CD4-positive, alpha-beta memory T cell (primary cell): ENCODE data around the gene DLGAP1. TPM values are rescaled to one million over a fixed set of nuclear protein-coding genes. Genes with fewer than 3 reads are reported as not detected.

Experiments used
- CTCF ChIA-PET: fragments of 350-600 bp; sonication (Branson Sonifier 250); formaldehyde crosslinking; loops from one replicate; lab custom pipeline; 2021; ENCODE audit warnings: inconsistent platforms; ENCODE audit not compliant: partially characterized antibody; lab: Charles Lee
- POLR2A ChIA-PET: fragments of 350-600 bp; sonication (Branson Sonifier 250); formaldehyde crosslinking; loops from one replicate; lab custom pipeline; 2021; ENCODE audit not compliant: partially characterized antibody; lab: Charles Lee
- DNase-seq, 5 donors: peaks; one replicate each; pipeline versions ENCODE4 v3.0.0 to v3.0.0-alpha.2; 2020 to 2022; ENCODE audit warnings: mixed read lengths in 1 of 5
- H3K27ac ChIP-seq: one replicate; pipeline ENCODE4 v1.7.0; 2013; ENCODE audit warnings: low read depth, low read length
- H3K27me3 ChIP-seq: 2 replicates; pipeline ENCODE4 v1.7.0; 2013; ENCODE audit warnings: mild to moderate bottlenecking, low read length, moderate library complexity; ENCODE audit not compliant: insufficient read depth
- H3K36me3 ChIP-seq: 2 replicates; pipeline ENCODE4 v1.7.0; 2013; ENCODE audit warnings: mild to moderate bottlenecking, low read length, moderate library complexity; ENCODE audit not compliant: insufficient read depth
- H3K4me1 ChIP-seq: 2 replicates; pipeline ENCODE4 v1.7.0; 2013; ENCODE audit warnings: mild to moderate bottlenecking, low read length, moderate library complexity; ENCODE audit not compliant: insufficient read depth
- H3K4me3 ChIP-seq, 2 donors: one replicate each; pipeline ENCODE4 v1.7.0; 2013; ENCODE audit warnings: low read length in 2 of 2, mild to moderate bottlenecking in 1 of 2
- H3K9me3 ChIP-seq, 2 donors: one replicate each; pipeline ENCODE4 v1.7.0; 2013; ENCODE audit warnings: low read length in 2 of 2, control low read depth in 1 of 2; ENCODE audit not compliant: control insufficient read depth in 1 of 2
- H3K27ac Mint-ChIP-seq, 7 donors: one replicate each; pipeline ENCODE4 v1.8.0; 2020 to 2021; ENCODE audit warnings: mixed read lengths in 7 of 7, mild to moderate bottlenecking in 6 of 7, inconsistent platforms in 3 of 7, moderate library complexity in 3 of 7
- H3K27me3 Mint-ChIP-seq, 2 donors: one replicate each; pipeline ENCODE4 v1.8.0; 2020 to 2021; ENCODE audit warnings: mixed read lengths in 2 of 2
- H3K36me3 Mint-ChIP-seq, 2 donors: one replicate each; pipeline ENCODE4 v1.8.0; 2020 to 2021; ENCODE audit warnings: mixed read lengths in 2 of 2, inconsistent platforms in 1 of 2, mild to moderate bottlenecking in 1 of 2
- H3K4me1 Mint-ChIP-seq, 4 donors: one replicate each; pipeline ENCODE4 v1.8.0; 2020 to 2021; ENCODE audit warnings: mixed read lengths in 4 of 4, mild to moderate bottlenecking in 1 of 4
- H3K4me3 Mint-ChIP-seq, 8 donors: one replicate each; pipeline ENCODE4 v1.8.0; 2020 to 2021; ENCODE audit warnings: mixed read lengths in 8 of 8, mild to moderate bottlenecking in 7 of 8, moderate library complexity in 6 of 8, inconsistent platforms in 3 of 8
- H3K9me3 Mint-ChIP-seq, 8 donors: one replicate each; pipeline ENCODE4 v1.8.0; 2020 to 2021; ENCODE audit warnings: mixed read lengths in 8 of 8, mild to moderate bottlenecking in 5 of 8, inconsistent platforms in 3 of 8, moderate library complexity in 1 of 8
- intact Hi-C: fragments of 100-400 bp; cut with micrococcal nuclease; formaldehyde crosslinking; loops from one replicate; pipeline ENCODE4 v1.15.1; 2023
- polyA plus RNA-seq, 2 donors: library from polyadenylated mRNA; unstranded; fragments of 300-500 nt; fragmentation: Illumina TruSeq; gene quantifications; one replicate each; pipeline ENCODE4 v1.2.3, GENCODE V29; 2021
- total RNA-seq, 2 experiments: library from RNA; stranded (reverse); gene quantifications; one replicate each; pipeline ENCODE4 v1.2.3, GENCODE V29; 2021

DLGAP1 gene
- total and polyA plus RNA-seq, 4 experiments from 2014 or later, result 0.17 to 0.71 (median 0.45) TPM

DNA sequence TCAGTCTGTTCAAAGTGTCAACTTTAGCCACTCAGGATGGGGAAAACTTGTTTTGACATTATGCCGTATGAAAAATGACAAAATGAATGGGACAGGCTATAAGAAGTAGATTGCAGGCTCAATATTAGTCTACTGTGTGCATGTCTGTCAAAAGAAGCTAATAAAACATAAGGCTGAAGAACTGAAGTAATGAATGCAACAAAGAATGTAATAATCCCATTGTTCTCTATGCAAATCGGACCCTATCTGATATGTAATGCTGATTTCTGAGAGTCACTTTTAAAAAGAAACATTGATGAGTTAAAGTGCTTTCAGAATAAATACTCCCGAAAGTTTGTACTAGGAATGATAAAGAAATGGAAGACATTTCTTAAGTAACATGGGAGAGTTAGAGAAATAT, 172.2 kb downstream of the DLGAP1 start:
- Mint-ChIP-seq H3K4me3 (no peak overlapping the region), H3K9me3 (peaks cover 0 to 11% (median 3%) of the 10 kb centered on the region in 8 donors), H3K27me3 (no peaks in the 10 kb centered on the region), H3K4me1 (no peaks in the 10 kb centered on the region), H3K27ac (no peak overlapping the region), H3K36me3 (no peaks in the 10 kb centered on the region)
- H3K4me1 ChIP-seq, result no peaks in the 10 kb centered on the region
- intact Hi-C loops, result no loop called here
- DNase-seq, result no peak
- POLR2A ChIA-PET, result no interaction called here
- CTCF ChIA-PET, result no interaction called here
- no peak overlapping the region for H3K27ac ChIP-seq
- H3K36me3 ChIP-seq, result no peaks in the 10 kb centered on the region
- no peaks in the 10 kb centered on the region for H3K9me3 ChIP-seq
- no peak overlapping the region for H3K4me3 ChIP-seq
- H3K27me3 ChIP-seq, result no peaks in the 10 kb centered on the region

DNA sequence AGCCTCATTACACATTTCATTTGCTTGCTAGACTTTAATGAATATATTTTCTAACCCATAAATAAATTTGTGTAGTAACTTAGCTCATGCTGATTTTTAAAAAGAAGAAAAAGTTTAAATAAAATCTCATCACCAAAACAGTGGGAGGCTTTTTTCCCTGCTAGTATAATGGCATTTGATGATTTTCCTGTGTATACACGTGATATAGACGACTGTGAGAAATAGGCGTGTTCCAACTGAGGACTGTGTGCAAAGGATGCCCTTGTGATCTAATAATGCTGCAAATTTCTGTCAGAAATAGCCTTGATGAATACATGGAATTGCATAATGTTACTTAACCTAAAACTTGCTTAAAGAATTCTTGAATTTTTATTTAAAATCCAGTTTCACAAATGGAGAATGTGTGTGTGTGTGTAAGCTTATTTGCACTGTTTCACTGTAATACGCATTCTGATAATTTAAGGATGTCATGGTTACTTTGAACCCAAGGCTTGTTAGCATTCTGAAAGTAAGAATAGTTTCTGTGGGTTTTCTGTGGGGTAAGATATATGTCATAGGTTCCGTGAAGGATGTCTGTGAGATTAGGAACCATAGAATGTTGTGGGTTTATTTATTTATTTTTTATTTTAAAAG, 178.0 kb downstream of the DLGAP1 start:
- no peak overlapping the region for H3K27ac ChIP-seq
- ChIA-PET POLR2A (no interaction called here), CTCF (no interaction called here)
- H3K36me3 Mint-ChIP-seq, result no peaks in the 10 kb centered on the region
- no peaks in the 10 kb centered on the region for H3K9me3 ChIP-seq
- no peaks in the 10 kb centered on the region for H3K27me3 Mint-ChIP-seq
- no peak for DNase-seq
- H3K27ac Mint-ChIP-seq, result no peak overlapping the region
- no peaks in the 10 kb centered on the region for H3K36me3 ChIP-seq
- H3K27me3 ChIP-seq, result no peaks in the 10 kb centered on the region
- intact Hi-C loops, result no loop called here
- H3K4me3 ChIP-seq, result no peak overlapping the region
- H3K4me1 ChIP-seq, result no peaks in the 10 kb centered on the region
- H3K9me3 Mint-ChIP-seq, result peaks cover 0 to 6% (median 2%) of the 10 kb centered on the region in 8 donors
- H3K4me1 Mint-ChIP-seq, result no peaks in the 10 kb centered on the region
- H3K4me3 Mint-ChIP-seq, result no peak overlapping the region

DNA sequence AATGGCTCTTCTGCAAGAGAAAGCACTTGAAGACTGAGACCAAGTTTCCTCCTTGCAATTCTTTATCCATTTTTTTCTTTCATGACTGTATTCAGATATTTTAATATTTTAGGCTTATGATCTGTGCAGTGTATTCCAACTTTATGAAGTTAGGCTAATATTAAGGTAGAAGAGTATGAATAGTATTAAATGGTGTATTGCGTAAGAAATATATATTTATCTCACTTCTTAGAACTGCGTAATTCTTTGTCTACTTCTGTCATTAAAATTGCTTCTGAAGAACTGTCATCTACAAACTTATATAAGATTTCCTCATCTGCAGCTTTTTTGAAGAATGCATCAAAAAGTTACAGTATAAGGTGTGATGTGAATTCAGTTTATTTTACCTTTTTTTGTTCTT, 183.2 kb downstream of the DLGAP1 start:
- H3K4me3 ChIP-seq, result no peak overlapping the region
- no peaks in the 10 kb centered on the region for H3K9me3 ChIP-seq
- H3K27ac ChIP-seq, result no peak overlapping the region
- no peak overlapping the region for H3K4me3 Mint-ChIP-seq
- intact Hi-C loops, result no loop called here
- no peaks in the 10 kb centered on the region for H3K36me3 ChIP-seq
- H3K27me3 Mint-ChIP-seq, result no peaks in the 10 kb centered on the region
- ChIA-PET POLR2A (no interaction called here), CTCF (no interaction called here)
- H3K4me1 Mint-ChIP-seq, result no peaks in the 10 kb centered on the region
- H3K4me1 ChIP-seq, result no peaks in the 10 kb centered on the region
- H3K36me3 Mint-ChIP-seq, result no peaks in the 10 kb centered on the region
- H3K9me3 Mint-ChIP-seq, result peaks cover 0 to 6% (median 2%) of the 10 kb centered on the region in 8 donors
- H3K27me3 ChIP-seq, result no peaks in the 10 kb centered on the region
- no peak for DNase-seq
- H3K27ac Mint-ChIP-seq, result no peak overlapping the region

DNA sequence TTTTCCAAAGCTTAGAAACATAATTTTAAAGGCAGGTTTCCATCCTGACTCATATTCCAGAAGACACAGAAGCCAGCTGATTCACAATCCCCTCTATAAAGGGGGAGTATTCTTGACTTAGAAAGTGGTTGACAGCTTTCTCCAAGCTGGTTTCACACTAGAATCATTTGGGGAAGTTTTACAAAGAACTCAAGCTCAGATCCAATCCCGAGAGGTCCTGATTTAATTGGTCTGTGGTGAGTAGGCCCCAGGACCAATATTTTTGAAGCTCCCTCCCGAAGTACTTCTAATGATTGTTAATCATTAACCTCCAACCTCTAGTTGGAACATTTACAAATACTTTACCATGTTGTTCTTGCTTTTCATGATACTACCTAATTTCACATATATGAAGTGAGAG, 184.1 kb downstream of the DLGAP1 start:
- intact Hi-C loops, result no loop called here
- Histone ChIP-seq H3K36me3 (no peaks in the 10 kb centered on the region), H3K9me3 (no peaks in the 10 kb centered on the region), H3K4me1 (no peaks in the 10 kb centered on the region), H3K27me3 (no peaks in the 10 kb centered on the region), H3K27ac (no peak overlapping the region), H3K4me3 (no peak overlapping the region)
- Mint-ChIP-seq H3K4me3 (no peak overlapping the region), H3K4me1 (no peaks in the 10 kb centered on the region), H3K36me3 (no peaks in the 10 kb centered on the region), H3K9me3 (peaks cover 0 to 7% (median 3%) of the 10 kb centered on the region in 8 donors), H3K27ac (no peak overlapping the region), H3K27me3 (no peaks in the 10 kb centered on the region)
- no peak for DNase-seq
- ChIA-PET POLR2A (no interaction called here), CTCF (interaction anchor here (1.0 kb wide), 1 partner anchor 38 kb away, joined by 3 read pairs; no protein-coding TSS in a partner anchor)

DNA sequence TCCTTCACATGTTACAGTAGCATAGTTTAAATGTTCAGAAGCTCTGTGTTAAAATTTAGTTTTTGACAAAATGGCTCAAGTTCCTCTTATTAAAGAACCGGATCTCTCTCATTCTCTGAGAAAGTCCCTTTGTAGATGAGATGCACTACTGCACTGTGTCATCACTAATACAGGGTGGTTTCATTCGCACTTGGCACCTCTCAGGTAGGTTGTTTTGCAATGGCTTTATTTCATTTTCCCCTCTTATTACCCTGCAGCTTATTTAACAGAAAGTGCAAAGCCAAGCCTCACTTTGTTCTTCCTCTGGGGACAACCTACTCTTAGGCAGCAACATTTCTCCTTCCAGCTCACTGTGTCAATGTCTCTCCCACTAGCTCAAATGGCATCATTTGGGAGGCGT, 185.1 kb downstream of the DLGAP1 start:
- Mint-ChIP-seq H3K36me3 (no peaks in the 10 kb centered on the region), H3K27me3 (no peaks in the 10 kb centered on the region), H3K4me1 (no peaks in the 10 kb centered on the region), H3K4me3 (no peak overlapping the region), H3K9me3 (peaks cover 0 to 7% (median 2%) of the 10 kb centered on the region in 8 donors), H3K27ac (no peak overlapping the region)
- Histone ChIP-seq H3K9me3 (no peaks in the 10 kb centered on the region), H3K27me3 (no peaks in the 10 kb centered on the region), H3K4me1 (no peaks in the 10 kb centered on the region), H3K36me3 (no peaks in the 10 kb centered on the region), H3K27ac (no peak overlapping the region), H3K4me3 (no peak overlapping the region)
- CTCF ChIA-PET, result no interaction called here
- no peak for DNase-seq
- POLR2A ChIA-PET, result no interaction called here
- intact Hi-C loops, result no loop called here

DNA sequence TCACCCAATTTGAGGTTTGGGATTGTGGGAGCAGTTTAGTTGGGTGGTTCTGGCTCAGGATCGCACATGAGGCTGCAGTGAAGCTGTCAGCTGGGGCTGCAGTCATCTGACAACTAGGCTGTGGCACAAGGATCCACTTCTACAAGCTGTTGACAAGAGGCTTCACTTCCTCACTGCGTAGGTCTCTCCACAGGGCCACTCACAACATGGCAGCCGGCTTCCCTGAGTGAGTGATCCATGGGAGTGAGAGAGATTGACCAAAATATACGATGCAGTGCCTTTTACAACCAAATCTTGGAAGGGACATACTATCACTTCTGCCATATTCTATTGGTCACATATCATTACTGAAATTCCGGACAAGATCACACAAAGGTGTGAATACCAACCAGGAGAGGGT, 187.5 kb downstream of the DLGAP1 start:
- Histone ChIP-seq H3K4me3 (no peak overlapping the region), H3K9me3 (no peaks in the 10 kb centered on the region), H3K36me3 (no peaks in the 10 kb centered on the region), H3K4me1 (no peaks in the 10 kb centered on the region), H3K27ac (no peak overlapping the region), H3K27me3 (no peaks in the 10 kb centered on the region)
- POLR2A ChIA-PET, result no interaction called here
- Mint-ChIP-seq H3K9me3 (peaks cover 2 to 13% (median 3%) of the 10 kb centered on the region in 8 donors), H3K36me3 (no peaks in the 10 kb centered on the region), H3K27ac (no peak overlapping the region), H3K4me3 (no peak overlapping the region), H3K27me3 (no peaks in the 10 kb centered on the region), H3K4me1 (peaks cover 0 to 1% (median 0%) of the 10 kb centered on the region in 4 donors)
- intact Hi-C loops, result no loop called here
- DNase-seq, result no peak
- CTCF ChIA-PET, result no interaction called here

DNA sequence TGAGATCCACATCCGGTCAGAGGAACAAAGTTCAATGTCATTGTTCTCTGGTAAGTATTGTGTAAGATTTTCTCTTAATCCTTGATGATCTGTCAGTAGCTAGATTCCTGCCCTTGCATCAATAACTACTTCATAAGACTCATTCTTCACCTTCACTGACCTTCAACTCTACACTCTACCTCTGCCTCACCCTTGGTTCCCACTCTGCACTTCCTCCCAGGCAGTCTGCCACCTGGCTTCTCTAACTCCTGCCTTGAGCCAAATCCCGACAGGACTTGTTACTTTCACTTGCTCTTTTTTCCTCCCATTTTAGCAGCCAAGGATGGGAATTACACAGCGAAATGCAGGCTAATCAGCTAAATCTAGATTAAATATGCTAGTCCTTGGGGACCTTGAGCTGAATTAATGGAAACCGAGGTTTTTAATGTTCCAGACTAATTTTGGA, 190.7 kb downstream of the DLGAP1 start:
- H3K4me3 Mint-ChIP-seq, result no peak overlapping the region
- H3K36me3 ChIP-seq, result no peaks in the 10 kb centered on the region
- POLR2A ChIA-PET, result no interaction called here
- intact Hi-C loops, result no loop called here
- peaks cover 0 to 13% (median 4%) of the 10 kb centered on the region in 8 donors for H3K9me3 Mint-ChIP-seq
- no peaks in the 10 kb centered on the region for H3K27me3 Mint-ChIP-seq
- H3K4me3 ChIP-seq, result no peak overlapping the region
- no peaks in the 10 kb centered on the region for H3K9me3 ChIP-seq
- no peak for DNase-seq
- no peak overlapping the region for H3K27ac ChIP-seq
- H3K4me1 Mint-ChIP-seq, result peaks cover 0 to 1% (median 0%) of the 10 kb centered on the region in 4 donors
- CTCF ChIA-PET, result no interaction called here
- no peaks in the 10 kb centered on the region for H3K27me3 ChIP-seq
- H3K36me3 Mint-ChIP-seq, result no peaks in the 10 kb centered on the region
- H3K4me1 ChIP-seq, result no peaks in the 10 kb centered on the region
- H3K27ac Mint-ChIP-seq, result no peak overlapping the region
